ENCODE data around the gene BANF1. TPM values are rescaled to one million over a fixed set of nuclear protein-coding genes. Genes with fewer than 3 reads are reported as not detected.

Gene BANF1
- total RNA-seq, 1 experiment from 2014 or later: 269 TPM

DNA sequence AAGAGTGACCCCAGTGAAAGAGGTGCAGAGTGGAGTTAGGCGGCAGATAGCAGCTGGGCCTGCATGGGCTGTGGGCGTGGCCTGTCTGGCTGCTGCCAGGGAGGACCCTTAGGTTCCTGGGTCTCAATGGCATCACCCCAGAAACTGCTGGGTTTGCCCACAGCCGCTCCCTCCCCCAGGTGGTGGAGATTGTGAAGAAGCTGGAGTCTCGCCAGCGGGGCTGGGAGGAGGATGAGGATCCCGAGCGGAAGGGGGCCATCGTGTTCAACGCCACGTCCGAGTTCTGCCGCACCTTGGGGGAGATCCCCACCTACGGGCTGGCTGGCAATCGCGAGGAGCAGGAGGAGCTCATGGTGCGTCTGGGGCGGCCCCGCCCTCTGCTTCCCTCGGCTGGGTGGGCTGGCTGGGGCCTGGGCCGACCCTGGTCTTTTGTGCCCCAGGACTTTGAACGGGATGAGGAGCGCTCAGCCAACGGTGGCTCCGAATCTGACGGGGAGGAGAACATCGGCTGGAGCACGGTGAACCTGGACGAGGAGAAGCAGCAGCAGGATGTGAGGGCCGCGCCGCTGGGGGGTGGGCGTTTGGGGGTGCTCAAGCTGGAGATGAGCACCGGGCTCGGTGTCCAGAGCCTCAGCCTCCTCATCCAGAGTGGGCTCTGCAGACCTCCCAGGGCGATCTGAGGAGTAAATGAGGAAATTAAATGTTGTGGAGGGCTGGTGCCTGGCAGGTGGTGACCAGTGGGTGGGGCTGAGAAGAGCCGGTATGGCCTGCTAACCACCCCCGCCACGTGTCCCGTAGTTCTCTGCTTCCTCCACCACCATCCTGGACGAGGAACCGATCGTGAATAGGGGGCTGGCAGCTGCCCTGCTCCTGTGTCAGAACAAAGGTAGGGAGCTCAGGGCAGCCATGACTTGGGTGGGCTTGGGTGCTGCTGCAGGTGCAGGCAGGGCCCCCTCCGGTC is 25.8 kb upstream of the BANF1 start (continued):
- TF ChIP-seq TP53 (CRISPR knock-in tag; IDR thresholded peaks at IDR 0.05): no peak
- no peak for TF ChIP-seq ZNF138 (CRISPR knock-in tag; conservative IDR thresholded peaks at IDR 0.05)
- TF ChIP-seq, protein P1, sequence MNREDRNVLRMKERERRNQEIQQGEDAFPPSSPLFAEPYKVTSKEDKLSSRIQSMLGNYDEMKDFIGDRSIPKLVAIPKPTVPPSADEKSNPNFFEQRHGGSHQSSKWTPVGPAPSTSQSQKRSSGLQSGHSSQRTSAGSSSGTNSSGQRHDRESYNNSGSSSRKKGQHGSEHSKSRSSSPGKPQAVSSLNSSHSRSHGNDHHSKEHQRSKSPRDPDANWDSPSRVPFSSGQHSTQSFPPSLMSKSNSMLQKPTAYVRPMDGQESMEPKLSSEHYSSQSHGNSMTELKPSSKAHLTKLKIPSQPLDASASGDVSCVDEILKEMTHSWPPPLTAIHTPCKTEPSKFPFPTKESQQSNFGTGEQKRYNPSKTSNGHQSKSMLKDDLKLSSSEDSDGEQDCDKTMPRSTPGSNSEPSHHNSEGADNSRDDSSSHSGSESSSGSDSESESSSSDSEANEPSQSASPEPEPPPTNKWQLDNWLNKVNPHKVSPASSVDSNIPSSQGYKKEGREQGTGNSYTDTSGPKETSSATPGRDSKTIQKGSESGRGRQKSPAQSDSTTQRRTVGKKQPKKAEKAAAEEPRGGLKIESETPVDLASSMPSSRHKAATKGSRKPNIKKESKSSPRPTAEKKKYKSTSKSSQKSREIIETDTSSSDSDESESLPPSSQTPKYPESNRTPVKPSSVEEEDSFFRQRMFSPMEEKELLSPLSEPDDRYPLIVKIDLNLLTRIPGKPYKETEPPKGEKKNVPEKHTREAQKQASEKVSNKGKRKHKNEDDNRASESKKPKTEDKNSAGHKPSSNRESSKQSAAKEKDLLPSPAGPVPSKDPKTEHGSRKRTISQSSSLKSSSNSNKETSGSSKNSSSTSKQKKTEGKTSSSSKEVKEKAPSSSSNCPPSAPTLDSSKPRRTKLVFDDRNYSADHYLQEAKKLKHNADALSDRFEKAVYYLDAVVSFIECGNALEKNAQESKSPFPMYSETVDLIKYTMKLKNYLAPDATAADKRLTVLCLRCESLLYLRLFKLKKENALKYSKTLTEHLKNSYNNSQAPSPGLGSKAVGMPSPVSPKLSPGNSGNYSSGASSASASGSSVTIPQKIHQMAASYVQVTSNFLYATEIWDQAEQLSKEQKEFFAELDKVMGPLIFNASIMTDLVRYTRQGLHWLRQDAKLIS (CRISPR knock-in tag; IDR thresholded peaks at IDR 0.05; ENCODE audit: borderline replicate concordance): no peak
- no peak for TF ChIP-seq TEAD4 (CRISPR knock-in tag; IDR thresholded peaks at IDR 0.05)

DNA sequence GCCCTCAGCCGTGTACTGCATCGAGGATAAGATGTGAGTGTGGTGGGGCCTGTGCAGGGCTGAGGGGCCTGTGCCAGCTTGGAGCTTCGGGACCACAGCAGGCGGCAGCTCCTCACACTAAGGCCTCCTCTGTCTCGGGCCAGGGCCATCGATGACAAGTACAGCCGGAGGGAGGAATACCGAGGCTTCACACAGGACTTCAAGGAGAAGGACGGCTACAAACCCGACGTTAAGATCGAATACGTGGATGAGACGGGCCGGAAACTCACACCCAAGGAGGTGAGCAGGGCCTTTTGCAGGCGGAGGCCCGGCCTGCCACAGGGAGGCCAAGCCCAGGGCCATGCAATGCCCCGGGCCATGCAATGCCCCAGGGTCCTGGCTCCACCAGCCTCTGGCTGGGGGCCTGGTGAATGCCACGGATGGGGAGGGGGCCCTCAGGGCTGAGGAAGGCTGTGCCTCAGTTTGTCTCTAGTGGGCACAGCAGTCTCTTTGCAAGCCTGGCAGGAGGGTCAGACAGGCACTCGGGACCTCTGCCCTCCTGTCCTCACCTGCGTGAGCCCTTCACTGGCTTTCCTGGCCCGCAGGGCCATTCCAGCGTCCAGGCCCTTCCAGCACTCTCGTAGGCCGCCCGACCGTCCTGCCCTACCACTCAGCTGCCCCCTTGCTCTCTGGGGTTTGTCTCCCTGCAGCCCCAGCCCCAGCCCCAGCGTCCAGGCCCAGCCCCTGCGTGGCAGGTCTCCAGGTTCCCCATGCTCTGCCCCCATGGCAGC is 24.5 kb upstream of the BANF1 start:
- ATAC-seq (no peak), DNase-seq (ENCODE audit: low spot score) (no peak)
- ChIA-PET CTCF (no interaction called here), POLR2A (no interaction called here)
- Mint-ChIP-seq H3K4me1 (no peaks in the 10 kb centered on the region), H3K4me3 (no peak overlapping the region), H3K27me3 (ENCODE audit: low read depth) (no peaks in the 10 kb centered on the region), H3K9me3 (no peaks in the 10 kb centered on the region), H3K27ac (no peak overlapping the region), H3K36me3 (peaks cover 36% of the 10 kb centered on the region)
- TF ChIP-seq SP1 (CRISPR knock-in tag; conservative IDR thresholded peaks at IDR 0.05) (no peak), ZNF317 (CRISPR knock-in tag; IDR thresholded peaks at IDR 0.05; ENCODE audit: borderline replicate concordance, low read depth) (no peak), SMAD4 (CRISPR knock-in tag; IDR thresholded peaks at IDR 0.05) (no peak), ZNF232 (CRISPR knock-in tag; IDR thresholded peaks at IDR 0.05) (no peak), NFYB (CRISPR knock-in tag; conservative IDR thresholded peaks at IDR 0.05; ENCODE audit: low read depth) (no peak), JUN (CRISPR knock-in tag; IDR thresholded peaks at IDR 0.05) (no peak), RELA (CRISPR knock-in tag; IDR thresholded peaks at IDR 0.05; ENCODE audit: borderline replicate concordance) (no peak), CREB1 (CRISPR knock-in tag; IDR thresholded peaks at IDR 0.05) (no peak), TP53 (CRISPR knock-in tag; IDR thresholded peaks at IDR 0.05) (no peak)
- TF ChIP-seq, protein P2, sequence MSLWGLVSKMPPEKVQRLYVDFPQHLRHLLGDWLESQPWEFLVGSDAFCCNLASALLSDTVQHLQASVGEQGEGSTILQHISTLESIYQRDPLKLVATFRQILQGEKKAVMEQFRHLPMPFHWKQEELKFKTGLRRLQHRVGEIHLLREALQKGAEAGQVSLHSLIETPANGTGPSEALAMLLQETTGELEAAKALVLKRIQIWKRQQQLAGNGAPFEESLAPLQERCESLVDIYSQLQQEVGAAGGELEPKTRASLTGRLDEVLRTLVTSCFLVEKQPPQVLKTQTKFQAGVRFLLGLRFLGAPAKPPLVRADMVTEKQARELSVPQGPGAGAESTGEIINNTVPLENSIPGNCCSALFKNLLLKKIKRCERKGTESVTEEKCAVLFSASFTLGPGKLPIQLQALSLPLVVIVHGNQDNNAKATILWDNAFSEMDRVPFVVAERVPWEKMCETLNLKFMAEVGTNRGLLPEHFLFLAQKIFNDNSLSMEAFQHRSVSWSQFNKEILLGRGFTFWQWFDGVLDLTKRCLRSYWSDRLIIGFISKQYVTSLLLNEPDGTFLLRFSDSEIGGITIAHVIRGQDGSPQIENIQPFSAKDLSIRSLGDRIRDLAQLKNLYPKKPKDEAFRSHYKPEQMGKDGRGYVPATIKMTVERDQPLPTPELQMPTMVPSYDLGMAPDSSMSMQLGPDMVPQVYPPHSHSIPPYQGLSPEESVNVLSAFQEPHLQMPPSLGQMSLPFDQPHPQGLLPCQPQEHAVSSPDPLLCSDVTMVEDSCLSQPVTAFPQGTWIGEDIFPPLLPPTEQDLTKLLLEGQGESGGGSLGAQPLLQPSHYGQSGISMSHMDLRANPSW (CRISPR knock-in tag; conservative IDR thresholded peaks at IDR 0.05; ENCODE audit: low read depth): no peak
- TF ChIP-seq, protein P3, sequence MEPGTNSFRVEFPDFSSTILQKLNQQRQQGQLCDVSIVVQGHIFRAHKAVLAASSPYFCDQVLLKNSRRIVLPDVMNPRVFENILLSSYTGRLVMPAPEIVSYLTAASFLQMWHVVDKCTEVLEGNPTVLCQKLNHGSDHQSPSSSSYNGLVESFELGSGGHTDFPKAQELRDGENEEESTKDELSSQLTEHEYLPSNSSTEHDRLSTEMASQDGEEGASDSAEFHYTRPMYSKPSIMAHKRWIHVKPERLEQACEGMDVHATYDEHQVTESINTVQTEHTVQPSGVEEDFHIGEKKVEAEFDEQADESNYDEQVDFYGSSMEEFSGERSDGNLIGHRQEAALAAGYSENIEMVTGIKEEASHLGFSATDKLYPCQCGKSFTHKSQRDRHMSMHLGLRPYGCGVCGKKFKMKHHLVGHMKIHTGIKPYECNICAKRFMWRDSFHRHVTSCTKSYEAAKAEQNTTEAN (CRISPR knock-in tag; IDR thresholded peaks at IDR 0.05): no peak
- TF ChIP-seq, protein P4, sequence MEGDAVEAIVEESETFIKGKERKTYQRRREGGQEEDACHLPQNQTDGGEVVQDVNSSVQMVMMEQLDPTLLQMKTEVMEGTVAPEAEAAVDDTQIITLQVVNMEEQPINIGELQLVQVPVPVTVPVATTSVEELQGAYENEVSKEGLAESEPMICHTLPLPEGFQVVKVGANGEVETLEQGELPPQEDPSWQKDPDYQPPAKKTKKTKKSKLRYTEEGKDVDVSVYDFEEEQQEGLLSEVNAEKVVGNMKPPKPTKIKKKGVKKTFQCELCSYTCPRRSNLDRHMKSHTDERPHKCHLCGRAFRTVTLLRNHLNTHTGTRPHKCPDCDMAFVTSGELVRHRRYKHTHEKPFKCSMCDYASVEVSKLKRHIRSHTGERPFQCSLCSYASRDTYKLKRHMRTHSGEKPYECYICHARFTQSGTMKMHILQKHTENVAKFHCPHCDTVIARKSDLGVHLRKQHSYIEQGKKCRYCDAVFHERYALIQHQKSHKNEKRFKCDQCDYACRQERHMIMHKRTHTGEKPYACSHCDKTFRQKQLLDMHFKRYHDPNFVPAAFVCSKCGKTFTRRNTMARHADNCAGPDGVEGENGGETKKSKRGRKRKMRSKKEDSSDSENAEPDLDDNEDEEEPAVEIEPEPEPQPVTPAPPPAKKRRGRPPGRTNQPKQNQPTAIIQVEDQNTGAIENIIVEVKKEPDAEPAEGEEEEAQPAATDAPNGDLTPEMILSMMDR (IDR thresholded peaks at IDR 0.05): no peak
- TF ChIP-seq, protein P1 (CRISPR knock-in tag; IDR thresholded peaks at IDR 0.05; ENCODE audit: borderline replicate concordance): no peak
